ENCODE results near the gene FMN2.

The FMN2 gene

GRCh38 chr1:240492832-240493440 lies 401.3 kb downstream of the FMN2 start:
- DNase-seq (ENCODE audit: low read depth) = no peak
- peak overlapping the region; percentile 13 for H3K4me3 ChIP-seq (ENCODE audit: low read depth, low read length)

DNA sequence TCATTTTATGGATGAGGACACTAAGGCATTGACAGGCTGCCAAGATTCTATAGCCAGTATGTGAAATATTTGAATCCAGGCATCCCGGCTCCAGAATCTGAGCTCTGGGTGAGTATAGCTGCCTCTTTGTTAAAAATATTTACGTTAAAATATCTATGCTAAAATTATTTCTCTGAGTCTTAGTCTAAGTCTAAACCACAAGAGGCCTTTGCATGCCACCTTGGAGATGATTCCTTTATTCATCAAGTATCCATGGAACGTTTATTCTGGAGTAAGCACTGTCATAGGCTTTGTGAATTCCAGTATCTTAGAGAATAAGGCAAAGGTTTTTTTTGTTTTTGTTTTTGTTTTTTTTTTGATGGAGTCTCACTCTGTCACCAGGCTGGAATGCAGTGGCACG lies 403.9 kb downstream of the FMN2 start:
- no peak overlapping the region for H3K4me3 ChIP-seq (ENCODE audit: low read depth, low read length)
- no peak for DNase-seq (ENCODE audit: low read depth)

DNA sequence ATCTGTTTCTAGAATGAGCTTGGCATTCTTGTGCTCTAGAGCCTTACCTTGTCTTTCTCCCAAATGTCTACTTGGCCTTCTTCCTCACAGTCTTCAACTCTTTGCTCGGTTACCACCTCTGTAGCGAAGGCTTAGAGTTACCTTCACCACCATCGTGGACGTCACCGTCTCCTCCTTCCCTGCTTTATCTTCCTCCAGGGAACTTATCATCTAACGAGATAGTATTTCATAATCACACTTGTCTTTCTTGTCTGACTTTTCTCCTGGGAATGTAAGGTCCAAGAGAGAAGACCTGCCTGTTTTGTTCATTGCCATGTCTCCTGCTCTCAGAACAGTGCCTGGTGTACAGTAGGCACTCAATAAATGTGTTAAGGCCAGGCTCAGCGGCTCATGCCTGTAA lies 404.7 kb downstream of the FMN2 start:
- DNase-seq (ENCODE audit: low read depth) = no peak
- H3K4me3 ChIP-seq (ENCODE audit: low read depth, low read length) = no peak overlapping the region

DNA sequence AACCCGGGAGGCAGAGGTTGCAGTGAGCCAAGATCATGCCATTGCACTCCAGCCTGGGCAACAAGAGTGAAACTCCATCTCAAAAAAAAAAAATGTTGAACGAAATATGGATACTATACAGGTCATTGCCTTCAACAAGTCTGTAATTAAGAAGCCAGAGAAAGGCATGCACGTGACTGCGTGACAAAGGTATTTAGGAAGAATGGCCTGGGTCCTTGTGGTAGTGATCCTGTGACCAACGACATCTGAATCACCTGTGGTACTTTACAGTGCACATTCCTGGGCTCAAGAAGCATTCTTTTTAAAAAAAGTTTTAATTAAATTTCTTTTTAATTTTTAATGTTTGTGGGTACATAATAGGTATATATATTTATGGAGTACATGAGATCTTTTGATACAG lies 405.3 kb downstream of the FMN2 start:
- no peak overlapping the region for H3K4me3 ChIP-seq (ENCODE audit: low read depth, low read length)
- no peak for DNase-seq (ENCODE audit: low read depth)

- no peak for DNase-seq (ENCODE audit: low read depth)
- no peak overlapping the region for H3K4me3 ChIP-seq (ENCODE audit: low read depth, low read length)
These were observed 406.2 kb downstream of the FMN2 start for GRCh38 chr1:240497908-240498307.

GRCh38 chr1:240498335-240498734 lies 406.7 kb downstream of the FMN2 start:
- DNase-seq (ENCODE audit: low read depth) = no peak
- no peak overlapping the region for H3K4me3 ChIP-seq (ENCODE audit: low read depth, low read length)

DNA sequence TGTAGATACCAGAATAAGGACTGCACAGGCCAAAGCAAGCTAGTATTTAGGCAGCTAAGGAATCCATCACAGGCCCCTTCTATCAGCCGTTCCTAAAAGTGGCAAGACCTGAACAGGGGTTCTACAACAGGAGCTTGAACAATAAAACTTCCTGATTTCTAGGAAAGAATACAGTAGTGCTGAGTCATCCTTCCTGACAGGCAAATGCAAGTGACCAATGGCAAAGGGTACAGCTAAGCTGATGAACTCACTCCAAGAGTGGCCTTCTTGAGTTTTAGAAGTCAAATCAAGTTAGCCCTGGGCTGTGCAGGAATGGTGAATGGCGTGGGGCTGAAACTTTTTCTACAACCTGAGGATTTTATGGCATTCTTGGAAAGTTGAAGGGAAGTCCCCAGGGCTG lies 407.3 kb downstream of the FMN2 start:
- no peak overlapping the region for H3K4me3 ChIP-seq (ENCODE audit: low read depth, low read length)
- peak; percentile 26 for DNase-seq (ENCODE audit: low read depth)

GRCh38 chr1:240500647-240501046 lies 409.0 kb downstream of the FMN2 start:
- no peak for DNase-seq (ENCODE audit: low read depth)
- no peak overlapping the region for H3K4me3 ChIP-seq (ENCODE audit: low read depth, low read length)

DNA sequence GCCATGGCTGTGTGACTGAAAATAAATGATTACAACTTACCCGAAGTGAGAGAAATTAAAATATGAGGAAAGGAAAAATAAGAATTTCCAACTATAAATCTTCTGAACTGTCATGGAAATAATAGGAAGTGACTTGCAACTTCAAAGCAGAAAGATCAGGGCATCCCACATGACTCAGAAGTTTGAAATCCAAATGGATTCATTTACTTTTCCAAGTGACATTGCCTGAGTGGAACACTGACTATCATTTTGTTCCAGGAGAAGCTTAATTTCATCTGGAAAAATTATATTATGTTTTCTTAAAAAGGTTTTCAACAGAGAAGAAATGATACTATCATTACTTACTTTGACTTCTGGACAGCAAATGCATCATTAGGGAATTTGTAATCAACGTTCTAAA lies 409.4 kb downstream of the FMN2 start:
- no peak overlapping the region for H3K4me3 ChIP-seq (ENCODE audit: low read depth, low read length)
- no peak for DNase-seq (ENCODE audit: low read depth)

GRCh38 chr1:240503036-240503435 lies 411.4 kb downstream of the FMN2 start:
- no peak overlapping the region for H3K4me3 ChIP-seq (ENCODE audit: low read depth, low read length)
- no peak for DNase-seq (ENCODE audit: low read depth)

- no peak overlapping the region for H3K4me3 ChIP-seq (ENCODE audit: low read depth, low read length)
- DNase-seq (ENCODE audit: low read depth) = no peak
These were observed 411.9 kb downstream of the FMN2 start for GRCh38 chr1:240503558-240503957.

DNA sequence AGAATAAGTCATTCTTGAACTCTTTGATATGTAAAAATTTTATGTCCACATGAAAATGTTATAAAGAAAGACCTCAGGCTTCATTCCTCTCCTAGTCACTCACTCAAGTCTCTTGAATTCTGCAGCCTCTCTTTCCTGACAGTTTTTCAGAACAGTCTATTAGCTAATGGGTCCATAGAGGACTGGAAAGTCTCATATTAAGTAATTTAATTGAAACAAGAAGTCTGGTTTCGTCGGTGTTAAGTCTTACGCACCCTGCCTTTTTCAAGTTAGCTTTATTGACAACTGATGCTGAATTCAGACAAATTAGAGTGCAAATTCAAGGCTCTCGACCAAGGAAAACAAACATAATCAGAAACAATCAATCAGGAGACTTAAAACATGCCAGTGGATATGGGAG lies 414.5 kb downstream of the FMN2 start:
- DNase-seq (ENCODE audit: low read depth) = no peak
- no peak overlapping the region for H3K4me3 ChIP-seq (ENCODE audit: low read depth, low read length)

DNA sequence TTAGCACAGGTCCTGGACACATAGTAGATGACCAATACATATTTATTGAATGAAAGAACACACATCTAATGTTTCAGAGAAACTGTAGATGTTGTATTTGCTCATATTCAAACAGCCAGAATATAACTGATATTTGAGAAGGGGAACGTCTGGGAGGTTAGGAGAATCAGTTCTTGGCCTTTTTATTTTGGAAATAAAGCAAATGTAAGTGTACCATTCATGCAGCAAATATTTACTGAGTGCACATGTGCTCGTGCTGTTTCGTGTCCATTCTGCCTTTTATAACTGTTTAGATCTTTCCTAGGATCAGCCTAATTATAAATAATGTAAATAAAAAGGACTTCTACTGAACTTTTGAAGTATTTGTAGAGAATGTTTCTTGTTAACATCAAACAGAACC lies 416.5 kb downstream of the FMN2 start:
- no peak overlapping the region for H3K4me3 ChIP-seq (ENCODE audit: low read depth, low read length)
- no peak for DNase-seq (ENCODE audit: low read depth)

GRCh38 chr1:240508950-240509349 lies 417.3 kb downstream of the FMN2 start:
- no peak overlapping the region for H3K4me3 ChIP-seq (ENCODE audit: low read depth, low read length)
- no peak for DNase-seq (ENCODE audit: low read depth)

GRCh38 chr1:240511789-240512188 lies 420.1 kb downstream of the FMN2 start:
- H3K4me3 ChIP-seq (ENCODE audit: low read depth, low read length) = no peak overlapping the region
- DNase-seq (ENCODE audit: low read depth) = no peak

GRCh38 chr1:240515505-240515904 lies 423.8 kb downstream of the FMN2 start:
- H3K4me3 ChIP-seq (ENCODE audit: low read depth, low read length) = no peak overlapping the region
- DNase-seq (ENCODE audit: low read depth) = no peak

DNA sequence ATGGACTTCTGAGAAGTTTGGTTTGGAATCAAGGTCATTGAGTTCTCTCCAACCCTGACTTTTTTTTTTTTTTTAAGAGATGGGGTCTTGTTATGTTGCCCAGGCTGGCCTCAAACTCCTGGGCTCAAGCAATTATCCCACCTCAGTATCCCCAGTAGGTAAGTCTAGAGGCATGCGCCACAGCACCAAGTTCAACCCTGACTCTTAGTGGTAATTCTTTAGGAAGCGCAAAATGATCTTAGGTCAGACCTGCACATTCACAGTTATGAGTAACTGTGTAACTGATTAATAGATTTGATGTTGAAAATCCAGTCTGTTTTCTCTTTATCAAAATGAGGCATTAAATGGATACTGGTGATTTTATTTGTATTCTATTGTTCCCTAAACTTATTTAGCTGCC lies 424.4 kb downstream of the FMN2 start:
- no peak overlapping the region for H3K4me3 ChIP-seq (ENCODE audit: low read depth, low read length)
- no peak for DNase-seq (ENCODE audit: low read depth)

GRCh38 chr1:240517891-240518290 lies 426.2 kb downstream of the FMN2 start:
- no peak for DNase-seq (ENCODE audit: low read depth)
- no peak overlapping the region for H3K4me3 ChIP-seq (ENCODE audit: low read depth, low read length)

DNA sequence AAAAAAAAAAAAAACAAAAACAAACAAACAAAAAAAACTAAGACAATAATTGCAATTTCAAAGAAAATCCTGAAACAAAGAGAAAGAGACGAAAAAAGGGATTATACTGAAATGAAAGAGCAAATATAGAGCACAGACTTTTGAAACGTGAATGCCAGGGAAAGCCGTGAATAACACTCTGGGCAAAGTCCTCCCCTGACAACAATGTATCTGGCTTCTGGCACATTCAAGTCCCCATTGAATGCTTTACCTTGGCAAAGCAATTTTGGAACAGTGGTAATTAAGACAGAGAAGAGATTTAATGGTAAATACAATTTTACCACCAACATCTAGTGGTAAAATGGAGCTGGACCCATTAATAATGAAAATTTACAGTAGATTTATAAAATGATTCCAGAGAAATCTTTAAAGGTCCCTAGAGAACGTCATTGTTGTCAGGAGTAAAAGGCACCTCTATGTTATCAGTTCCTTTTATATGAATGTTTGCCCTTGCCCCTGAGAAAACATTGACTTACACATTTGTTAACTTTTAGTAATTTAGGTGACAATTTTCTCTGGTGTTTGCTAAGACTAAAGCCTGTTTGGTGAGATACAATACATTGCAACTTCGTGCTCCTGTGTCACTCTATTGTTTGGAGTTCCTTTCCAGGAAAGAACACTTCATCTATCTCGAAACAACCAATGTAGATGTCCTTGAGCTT lies 430.6 kb downstream of the FMN2 start:
- no peak overlapping the region for H3K4me3 ChIP-seq (ENCODE audit: low read depth, low read length)
- DNase-seq (ENCODE audit: low read depth) = no peak

DNA sequence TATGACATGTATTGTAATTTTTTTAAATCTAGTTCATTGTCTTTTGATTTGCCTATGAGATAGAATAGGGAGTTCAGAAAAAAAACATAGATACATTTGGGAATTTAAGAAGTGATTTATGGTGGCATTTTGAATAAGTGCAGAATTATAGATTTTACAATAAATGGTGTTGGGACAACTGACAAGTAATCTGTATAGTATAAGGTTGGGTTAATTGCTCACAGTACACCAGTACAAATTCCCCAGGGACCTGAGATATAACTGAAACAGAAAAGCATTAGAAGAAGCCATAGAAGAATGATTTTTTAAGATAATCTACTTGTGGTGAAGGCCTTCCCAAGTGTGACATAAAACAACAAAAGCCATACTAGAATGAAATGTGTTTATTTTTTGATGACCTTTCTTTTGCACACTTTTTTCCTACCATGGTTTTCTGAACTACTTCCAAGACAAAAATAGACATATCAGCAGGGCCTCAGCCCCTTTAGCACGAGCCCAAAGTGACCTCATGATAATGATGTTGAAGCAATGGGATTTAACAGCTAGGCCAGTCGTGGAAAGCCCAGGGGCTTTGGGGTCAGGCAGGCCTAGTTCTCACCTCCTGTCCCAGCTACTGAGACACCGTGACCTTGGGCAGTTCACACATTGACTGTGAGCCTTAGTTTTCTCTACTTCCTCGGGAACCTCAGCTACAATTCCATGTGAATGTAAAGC lies 432.8 kb downstream of the FMN2 start:
- no peak overlapping the region for H3K4me3 ChIP-seq (ENCODE audit: low read depth, low read length)
- DNase-seq (ENCODE audit: low read depth) = no peak
